NB4 (cell line): ENCODE data around the gene KCNK3.

Experiments
- CTCF ChIP-seq: IDR thresholded peaks from one replicate; pipeline ENCODE4 v1.5.1; 2012; ENCODE audit warnings: low read depth, low read length
- POLR2A ChIP-seq: IDR thresholded peaks from 2 replicates; pipeline ENCODE4 v1.6.1; 2011; ENCODE audit warnings: mild to moderate bottlenecking; ENCODE audit not compliant: insufficient read length; ENCODE audit errors: extremely low read depth

- TF ChIP-seq CTCF (no peak), POLR2A (no peak)
Measured at GRCh38 chr2:26746934-26747333, 54.4 kb downstream of the KCNK3 start.
